H1 (cell line): ENCODE measurements around the gene PPP1R14B. TPM values are rescaled to one million over a fixed set of nuclear protein-coding genes. Genes with fewer than 3 reads are reported as not detected.

ENCODE experiments used
- CTCF ChIA-PET: fragments of 300-600 bp; sonication (Branson Sonifier 250); formaldehyde crosslinking; loops from one replicate; lab custom pipeline; 2021; ENCODE audit not compliant: partially characterized antibody; lab: Charles Lee
- POLR2A ChIA-PET: fragments of 300-600 bp; sonication (Branson Sonifier 250); formaldehyde crosslinking; loops from one replicate; lab custom pipeline; 2021; ENCODE audit warnings: inconsistent platforms; ENCODE audit not compliant: partially characterized antibody; lab: Charles Lee
- DNase-seq, 2 experiments: peaks; one replicate each; pipeline versions ENCODE4 v3.0.0 to v3.0.0-alpha.2; 2010 to 2022; ENCODE audit warnings: low spot score in 2 of 2, low read depth in 1 of 2, mixed read lengths in 1 of 2
- FAIRE-seq: peaks from 2 replicates; lab custom pipeline; 2011; peaks lifted over from hg19 to GRCh38; lab: Jason Lieb, UNC
- H2AFZ ChIP-seq: 2 replicates; pipeline ENCODE4 v1.8.1; 2012; ENCODE audit warnings: low read length, inconsistent platforms
- H2AK5ac ChIP-seq: 2 replicates; pipeline ENCODE4 v1.6.1; 2013; ENCODE audit warnings: low read depth, low read length
- H2BK120ac ChIP-seq: replicated peaks from 2 replicates; pipeline ENCODE3; 2013; ENCODE audit warnings: low read depth, low read length, inconsistent platforms
- H2BK12ac ChIP-seq: 2 replicates; pipeline ENCODE4 v1.6.1; 2013; ENCODE audit warnings: low read depth, low read length
- H2BK15ac ChIP-seq: 2 replicates; pipeline ENCODE4 v1.6.1; 2013; ENCODE audit warnings: low read length
- H2BK20ac ChIP-seq: 2 replicates; pipeline ENCODE4 v1.6.1; 2013; ENCODE audit warnings: low read length
- H2BK5ac ChIP-seq: 2 replicates; pipeline ENCODE4 v1.6.1; 2013; ENCODE audit warnings: low read depth, low read length
- H3K14ac ChIP-seq: 2 replicates; pipeline ENCODE4 v1.6.1; 2013; ENCODE audit warnings: inconsistent platforms; ENCODE audit not compliant: insufficient read length
- H3K18ac ChIP-seq: 2 replicates; pipeline ENCODE4 v1.6.1; 2013; ENCODE audit warnings: low read length; ENCODE audit errors: extremely low read depth
- H3K23ac ChIP-seq: 2 replicates; pipeline ENCODE4 v1.6.1; 2013; ENCODE audit warnings: inconsistent platforms; ENCODE audit not compliant: insufficient read length
- H3K23me2 ChIP-seq: 2 replicates; pipeline ENCODE4 v1.6.1; 2013; ENCODE audit warnings: low read depth, low read length
- H3K27ac ChIP-seq: 2 replicates; pipeline ENCODE4 v1.6.1; 2011; ENCODE audit warnings: low read depth, low read length, inconsistent platforms
- H3K27me3 ChIP-seq, 4 experiments: replicated peaks in 1 of 4; 1 replicate in 1 of 4; 2 replicates in 3 of 4; pipeline versions ENCODE4 v1.6.1 to v1.8.1; 2011 to 2013; ENCODE audit warnings: low read length in 3 of 4, mild to moderate bottlenecking in 3 of 4, inconsistent platforms in 2 of 4, mixed read lengths in 2 of 4, moderate library complexity in 1 of 4; ENCODE audit not compliant: control insufficient read depth in 3 of 4, insufficient read depth in 3 of 4; ENCODE audit errors: extremely low read depth in 1 of 4
- H3K36me3 ChIP-seq, 4 experiments: 2 replicates each; pipeline versions ENCODE4 v1.6.1 to v1.8.1; 2011 to 2013; ENCODE audit warnings: mild to moderate bottlenecking in 4 of 4, low read length in 3 of 4, moderate library complexity in 2 of 4, control low read depth in 1 of 4, inconsistent platforms in 1 of 4; ENCODE audit not compliant: insufficient read depth in 4 of 4, control insufficient read depth in 2 of 4
- H3K4ac ChIP-seq: replicated peaks from 2 replicates; pipeline ENCODE3; 2013; ENCODE audit warnings: low read length, low read depth, mixed read lengths, inconsistent platforms; ENCODE audit not compliant: insufficient read length
- H3K4me1 ChIP-seq, 4 experiments: replicated peaks in 1 of 4; 1 replicate in 1 of 4; 2 replicates in 3 of 4; pipeline versions ENCODE4 v1.6.1 to v1.8.1; 2011 to 2013; ENCODE audit warnings: low read length in 3 of 4, inconsistent platforms in 2 of 4, mixed read lengths in 1 of 4; ENCODE audit not compliant: insufficient read depth in 4 of 4, control insufficient read depth in 3 of 4
- H3K4me2 ChIP-seq, 2 experiments: 2 replicates each; pipeline versions ENCODE4 v1.6.1 to v1.8.1; 2011 to 2013; ENCODE audit warnings: low read depth in 2 of 2, low read length in 2 of 2, control low read depth in 1 of 2, inconsistent platforms in 1 of 2, mild to moderate bottlenecking in 1 of 2; ENCODE audit not compliant: insufficient read depth in 1 of 2
- H3K4me3 ChIP-seq, 4 experiments: fragments of 200-600, 300-600 bp in 1 of 4; sonication (generic), shearing (Covaris generic), sonication (Bioruptor Twin) in 1 of 4; 2 replicates each; pipeline versions ENCODE4 v1.5.1 to v1.8.1; 2011 to 2016; ENCODE audit warnings: low read length in 4 of 4, low read depth in 3 of 4, control low read depth in 2 of 4, inconsistent platforms in 2 of 4, mild to moderate bottlenecking in 2 of 4, mixed read lengths in 1 of 4, moderate library complexity in 1 of 4; ENCODE audit not compliant: insufficient read depth in 2 of 4; ENCODE audit errors: extremely low read depth in 1 of 4
- H3K56ac ChIP-seq: replicated peaks from 2 replicates; pipeline ENCODE3; 2013; ENCODE audit warnings: low read depth, mild to moderate bottlenecking, mixed read lengths, low read length, inconsistent platforms; ENCODE audit not compliant: insufficient read length
- H3K79me1 ChIP-seq: 2 replicates; pipeline ENCODE4 v1.6.1; 2013; ENCODE audit warnings: low read depth, low read length, control low read depth
- H3K79me2 ChIP-seq, 2 experiments: 2 replicates each; pipeline versions ENCODE4 v1.6.1 to v1.8.1; 2012 to 2013; ENCODE audit warnings: low read length in 2 of 2, mild to moderate bottlenecking in 2 of 2, inconsistent platforms in 1 of 2; ENCODE audit not compliant: insufficient read depth in 2 of 2, control insufficient read depth in 1 of 2
- H3K9ac ChIP-seq, 4 experiments: replicated peaks in 1 of 4; 1 replicate in 1 of 4; 2 replicates in 3 of 4; pipeline versions ENCODE4 v1.6.1 to v1.8.1; 2011 to 2013; ENCODE audit warnings: low read depth in 3 of 4, low read length in 3 of 4, control low read depth in 2 of 4, mild to moderate bottlenecking in 2 of 4, moderate library complexity in 2 of 4, inconsistent platforms in 1 of 4; ENCODE audit errors: extremely low read depth in 1 of 4
- H3K9me3 ChIP-seq, 2 experiments: 2 replicates each; pipeline versions ENCODE4 v1.6.1 to v1.8.1; 2012 to 2013; ENCODE audit warnings: mild to moderate bottlenecking in 2 of 2, moderate library complexity in 2 of 2, control low read depth in 1 of 2, inconsistent platforms in 1 of 2, low read depth in 1 of 2, low read length in 1 of 2, mixed read lengths in 1 of 2; ENCODE audit not compliant: insufficient read depth in 2 of 2
- H4K20me1 ChIP-seq, 2 experiments: replicated peaks in 1 of 2; 2 replicates each; pipeline versions ENCODE3 to v1.8.1; 2011 to 2013; ENCODE audit warnings: inconsistent platforms in 2 of 2, low read length in 2 of 2, mild to moderate bottlenecking in 1 of 2; ENCODE audit not compliant: insufficient read depth in 2 of 2, control insufficient read depth in 1 of 2
- H4K5ac ChIP-seq: 2 replicates; pipeline ENCODE4 v1.6.1; 2013; ENCODE audit warnings: low read length, low read depth, mixed read lengths, inconsistent platforms; ENCODE audit not compliant: insufficient read length
- H4K8ac ChIP-seq: 2 replicates; pipeline ENCODE4 v1.8.0; 2013; ENCODE audit warnings: mild to moderate bottlenecking, moderate library complexity, low read length, inconsistent platforms; ENCODE audit not compliant: insufficient read depth; ENCODE audit errors: extremely low read depth
- H4K91ac ChIP-seq: replicated peaks from 2 replicates; pipeline ENCODE3; 2013; ENCODE audit warnings: low read length, mixed read lengths, inconsistent platforms; ENCODE audit not compliant: insufficient read length
- BACH1 ChIP-seq: IDR thresholded peaks from 2 replicates; pipeline ENCODE4 v1.6.1; 2012; ENCODE audit warnings: low read length, improper control_type of control experiment
- CBX8 ChIP-seq: fragments of 300-800, 300-1000 bp; sonication (generic); IDR thresholded peaks from 2 replicates; pipeline ENCODE4 v1.7.1; 2016; ENCODE audit warnings: low read depth, low read length, borderline replicate concordance
- HDAC2 ChIP-seq, 2 experiments: fragments of 300-600 bp in 1 of 2; sonication (generic) in 1 of 2; IDR thresholded peaks; 2 replicates each; pipeline ENCODE4 v1.6.1; 2011 to 2012; ENCODE audit warnings: low read depth in 2 of 2, low read length in 2 of 2, mild to moderate bottlenecking in 2 of 2, moderate library complexity in 2 of 2, borderline replicate concordance in 1 of 2, inconsistent platforms in 1 of 2
- HDAC6 ChIP-seq: IDR thresholded peaks from one replicate; pipeline ENCODE4 v1.7.1; 2012; ENCODE audit warnings: low read depth, mild to moderate bottlenecking, inconsistent platforms, low read length, moderate library complexity
- KDM4A ChIP-seq: IDR thresholded peaks from one replicate; pipeline ENCODE4 v1.7.1; 2012; ENCODE audit warnings: low read depth, mild to moderate bottlenecking, moderate library complexity, low read length, inconsistent platforms; ENCODE audit not compliant: severe bottlenecking
- NANOG ChIP-seq: IDR thresholded peaks from 2 replicates; pipeline ENCODE4 v1.6.1; 2011; ENCODE audit warnings: low read length, low read depth, mild to moderate bottlenecking, inconsistent platforms; ENCODE audit not compliant: insufficient read depth, poor library complexity, severe bottlenecking
- RBBP5 ChIP-seq: IDR thresholded peaks from 2 replicates; pipeline ENCODE4 v1.7.1; 2012; ENCODE audit warnings: low read depth, mild to moderate bottlenecking, inconsistent platforms, low read length, moderate library complexity, borderline replicate concordance
- SUZ12 ChIP-seq: fragments of 200-600 bp; sonication (generic); IDR thresholded peaks from 2 replicates; pipeline ENCODE4 v1.6.1; 2012; ENCODE audit warnings: mild to moderate bottlenecking, inconsistent platforms, low read length, moderate library complexity, mixed read lengths
- TAF7 ChIP-seq: optimal IDR thresholded peaks from 2 replicates; pipeline ENCODE3; 2011; ENCODE audit warnings: low read depth, mild to moderate bottlenecking, inconsistent platforms, low read length, moderate library complexity, borderline replicate concordance
- TCF12 ChIP-seq: IDR thresholded peaks from 2 replicates; pipeline ENCODE4 v1.6.1; 2011; ENCODE audit warnings: low read depth, mild to moderate bottlenecking, low read length
- WGBS, 2 experiments: shearing (Covaris generic) in 1 of 2; methylation state at CpG; one replicate each; pipeline versions ENCODE4 v1.1.6 to v1.1.7; 2013 to 2015; ENCODE audit warnings: low lambda C conversion rate in 2 of 2, mixed read lengths in 2 of 2, inconsistent platforms in 1 of 2, low coverage in 1 of 2, missing lambda C conversion rate in 1 of 2; ENCODE audit not compliant: insufficient replicate concordance in 2 of 2, insufficient coverage in 1 of 2, insufficient read length in 1 of 2; ENCODE audit errors: extremely low coverage in 1 of 2, missing lambda C conversion rate in 1 of 2; 5-methylcytosine and 5-hydroxymethylcytosine counted together
- polyA plus RNA-seq, 7 experiments: library from polyadenylated mRNA; depleted of rRNA in 3 of 7; stranded (reverse) in 5 of 7; unstranded in 2 of 7; fragments of >200 nt in 5 of 7; fragments of 200-250 nt in 2 of 7; gene quantifications; 1 replicate in 5 of 7; 2 replicates in 1 of 7; 4 replicates in 1 of 7; pipeline versions ENCODE4 v1.2.1 to v1.2.3, GENCODE V29; 2011 to 2013; ENCODE audit warnings: missing spikeins in 2 of 7, mixed read lengths in 2 of 7
- total RNA-seq: library from RNA; stranded (reverse); fragmentation: NEBNext Ultra II Directional; extraction: Animal tissue kit (Norgen Biotek cat#: 25700); gene quantifications from 2 replicates; pipeline ENCODE4 v1.2.1, GENCODE V29; 2021

Gene PPP1R14B
- total and polyA plus RNA-seq, 2 of the 8 experiments (the other 6 are each of a cell fraction or from before 2014, with no cell fraction given): 265 to 419 TPM

GRCh38 chr11:64276653-64277431 lies 30.1 kb upstream of the PPP1R14B start:
- Histone ChIP-seq H2BK20ac (no peak overlapping the region), H3K4me1 (peaks cover 0 to 5% (median under 1%) of the 10 kb centered on the region in 4 experiments; a peak in 1 of 7 replicates), H2BK15ac (no peak overlapping the region), H3K4me3 (no peak overlapping the region), H3K23ac (no peak overlapping the region), H3K4ac (no peak overlapping the region), H4K91ac (no peak overlapping the region), H2BK12ac (no peak overlapping the region), H3K14ac (no peak overlapping the region), H2AFZ (no peak overlapping the region), H3K18ac (no peak overlapping the region), H2BK5ac (no peak overlapping the region), H3K79me2 (0 out of 4 replicates have a peak, but pooled peaks cover 0 to 4% of the 10 kb centered on the region in 2 experiments), H3K9me3 (no peaks in the 10 kb centered on the region), H2AK5ac (no peak overlapping the region), H3K4me2 (no peak overlapping the region), H3K27ac (no peak overlapping the region), H4K20me1 (no peaks in the 10 kb centered on the region), H3K23me2 (no peaks in the 10 kb centered on the region), H3K36me3 (no peaks in the 10 kb centered on the region; a peak in 1 of 8 replicates), H4K5ac (no peak overlapping the region), H3K79me1 (no peaks in the 10 kb centered on the region; the same call in 1 of the 2 replicates), H3K27me3 (no peaks in the 10 kb centered on the region), H4K8ac (no peak overlapping the region), H2BK120ac (no peak overlapping the region), H3K9ac (no peak overlapping the region), H3K56ac (no peak overlapping the region)
- WGBS, 2 experiments: 94% methylated on average over 17 of the region's 17 CpGs; no CpG with 5 or more reads in 1 of the 2 experiments
- CTCF ChIA-PET: interaction anchor here (0.6 to 13.7 kb wide), 7 partner anchors 26 to 1891 kb away, joined by 3 to 168 read pairs (median 3); partner anchors contain the start of genes CATSPERZ, ESRRA, PRDX5 and STIP1
- DNase-seq (no peak), FAIRE-seq (no peak)
- POLR2A ChIA-PET: interaction anchor here (0.6 to 1.7 kb wide), 6 partner anchors 9 to 27 kb away, joined by 3 to 6 read pairs (median 3); partner anchors contain the start of gene KCNK4
- no peak for TF ChIP-seq NANOG
- no peak for TF ChIP-seq HDAC6
- TF ChIP-seq CBX8: no peak
- TF ChIP-seq TCF12: no peak
- no peak for TF ChIP-seq HDAC2 (IDR thresholded peaks at IDR 0.05; ENCODE audit: borderline replicate concordance in 1 of 2, low read depth in 2 of 2, low read length in 2 of 2)
- TF ChIP-seq BACH1: no peak
- TF ChIP-seq RBBP5: no peak
- no peak for TF ChIP-seq TAF7
- no peak for TF ChIP-seq KDM4A
- no peak for TF ChIP-seq SUZ12
